Liver (tissue), 3 donors: ENCODE data around the gene STOML1.

ENCODE experiments used
- GABPA ChIP-seq, 2 donors: IDR thresholded peaks in 1 of 2; conservative IDR thresholded peaks in 1 of 2; 2 replicates each; pipeline ENCODE4 v1.6.1; 2016; ENCODE audit warnings: antibody characterized with exemption in 2 of 2, mild to moderate bottlenecking in 1 of 2, moderate library complexity in 1 of 2
- JUND ChIP-seq, 2 donors: IDR thresholded peaks; 2 replicates each; pipeline ENCODE4 v1.6.1; 2016; ENCODE audit warnings: antibody characterized with exemption in 2 of 2
- RAD21 ChIP-seq, 2 donors: IDR thresholded peaks; 2 replicates each; pipeline ENCODE4 v1.6.1; 2016; ENCODE audit warnings: antibody characterized with exemption in 2 of 2, mild to moderate bottlenecking in 2 of 2
- TAF1 ChIP-seq: conservative IDR thresholded peaks from 2 replicates; pipeline ENCODE4 v1.6.1; 2016; ENCODE audit warnings: antibody characterized with exemption, mild to moderate bottlenecking
- YY1 ChIP-seq: IDR thresholded peaks from 2 replicates; pipeline ENCODE4 v1.6.1; 2016; ENCODE audit warnings: antibody characterized with exemption, mild to moderate bottlenecking
- TF ChIP-seq, protein P1 (sequence below): IDR thresholded peaks from 2 replicates; pipeline ENCODE4 v1.6.1; 2016; ENCODE audit warnings: antibody characterized with exemption, mild to moderate bottlenecking
- TF ChIP-seq, protein P2 (sequence below): fragments of 150-350 bp; IDR thresholded peaks from 2 replicates; pipeline ENCODE4 v1.5.1; 2017; ENCODE audit warnings: improper control_type of control experiment, low read depth, low read length; ENCODE audit not compliant: missing input control
- TF ChIP-seq, protein P3 (sequence below): IDR thresholded peaks from 2 replicates; pipeline ENCODE4 v1.6.1; 2016; ENCODE audit warnings: antibody characterized with exemption
- TF ChIP-seq, protein P4 (sequence below): IDR thresholded peaks from 2 replicates; pipeline ENCODE4 v1.6.1; 2016; ENCODE audit warnings: antibody characterized with exemption
- donor health status: healthy.
- donor health status: healthy.

DNA sequence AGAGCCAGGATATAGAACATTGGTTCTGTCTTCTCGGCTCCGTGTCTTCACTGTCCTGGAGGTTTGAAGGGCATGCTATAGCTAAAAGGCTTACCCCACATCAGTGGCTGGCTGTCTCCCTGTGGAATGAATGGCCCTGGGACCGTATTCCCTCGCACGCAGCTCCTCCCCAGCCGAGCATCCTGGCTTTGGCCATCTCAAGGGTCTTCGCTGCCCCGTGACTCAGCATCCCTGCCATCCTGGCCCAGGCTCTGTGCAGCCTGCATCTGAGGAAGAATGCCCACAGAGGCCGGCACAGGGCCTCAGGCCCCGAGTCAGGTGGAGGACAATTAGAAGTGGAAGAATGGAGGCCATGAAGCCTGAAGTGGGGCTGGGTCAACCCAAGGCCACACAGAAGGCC is 54.8 kb downstream of the STOML1 start:
- TF ChIP-seq, protein P1, sequence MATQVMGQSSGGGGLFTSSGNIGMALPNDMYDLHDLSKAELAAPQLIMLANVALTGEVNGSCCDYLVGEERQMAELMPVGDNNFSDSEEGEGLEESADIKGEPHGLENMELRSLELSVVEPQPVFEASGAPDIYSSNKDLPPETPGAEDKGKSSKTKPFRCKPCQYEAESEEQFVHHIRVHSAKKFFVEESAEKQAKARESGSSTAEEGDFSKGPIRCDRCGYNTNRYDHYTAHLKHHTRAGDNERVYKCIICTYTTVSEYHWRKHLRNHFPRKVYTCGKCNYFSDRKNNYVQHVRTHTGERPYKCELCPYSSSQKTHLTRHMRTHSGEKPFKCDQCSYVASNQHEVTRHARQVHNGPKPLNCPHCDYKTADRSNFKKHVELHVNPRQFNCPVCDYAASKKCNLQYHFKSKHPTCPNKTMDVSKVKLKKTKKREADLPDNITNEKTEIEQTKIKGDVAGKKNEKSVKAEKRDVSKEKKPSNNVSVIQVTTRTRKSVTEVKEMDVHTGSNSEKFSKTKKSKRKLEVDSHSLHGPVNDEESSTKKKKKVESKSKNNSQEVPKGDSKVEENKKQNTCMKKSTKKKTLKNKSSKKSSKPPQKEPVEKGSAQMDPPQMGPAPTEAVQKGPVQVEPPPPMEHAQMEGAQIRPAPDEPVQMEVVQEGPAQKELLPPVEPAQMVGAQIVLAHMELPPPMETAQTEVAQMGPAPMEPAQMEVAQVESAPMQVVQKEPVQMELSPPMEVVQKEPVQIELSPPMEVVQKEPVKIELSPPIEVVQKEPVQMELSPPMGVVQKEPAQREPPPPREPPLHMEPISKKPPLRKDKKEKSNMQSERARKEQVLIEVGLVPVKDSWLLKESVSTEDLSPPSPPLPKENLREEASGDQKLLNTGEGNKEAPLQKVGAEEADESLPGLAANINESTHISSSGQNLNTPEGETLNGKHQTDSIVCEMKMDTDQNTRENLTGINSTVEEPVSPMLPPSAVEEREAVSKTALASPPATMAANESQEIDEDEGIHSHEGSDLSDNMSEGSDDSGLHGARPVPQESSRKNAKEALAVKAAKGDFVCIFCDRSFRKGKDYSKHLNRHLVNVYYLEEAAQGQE: no peak
- no peak for TF ChIP-seq RAD21 (IDR thresholded peaks at IDR 0.05)
- TF ChIP-seq, protein P2, sequence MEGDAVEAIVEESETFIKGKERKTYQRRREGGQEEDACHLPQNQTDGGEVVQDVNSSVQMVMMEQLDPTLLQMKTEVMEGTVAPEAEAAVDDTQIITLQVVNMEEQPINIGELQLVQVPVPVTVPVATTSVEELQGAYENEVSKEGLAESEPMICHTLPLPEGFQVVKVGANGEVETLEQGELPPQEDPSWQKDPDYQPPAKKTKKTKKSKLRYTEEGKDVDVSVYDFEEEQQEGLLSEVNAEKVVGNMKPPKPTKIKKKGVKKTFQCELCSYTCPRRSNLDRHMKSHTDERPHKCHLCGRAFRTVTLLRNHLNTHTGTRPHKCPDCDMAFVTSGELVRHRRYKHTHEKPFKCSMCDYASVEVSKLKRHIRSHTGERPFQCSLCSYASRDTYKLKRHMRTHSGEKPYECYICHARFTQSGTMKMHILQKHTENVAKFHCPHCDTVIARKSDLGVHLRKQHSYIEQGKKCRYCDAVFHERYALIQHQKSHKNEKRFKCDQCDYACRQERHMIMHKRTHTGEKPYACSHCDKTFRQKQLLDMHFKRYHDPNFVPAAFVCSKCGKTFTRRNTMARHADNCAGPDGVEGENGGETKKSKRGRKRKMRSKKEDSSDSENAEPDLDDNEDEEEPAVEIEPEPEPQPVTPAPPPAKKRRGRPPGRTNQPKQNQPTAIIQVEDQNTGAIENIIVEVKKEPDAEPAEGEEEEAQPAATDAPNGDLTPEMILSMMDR: no peak
- TF ChIP-seq, protein P3, sequence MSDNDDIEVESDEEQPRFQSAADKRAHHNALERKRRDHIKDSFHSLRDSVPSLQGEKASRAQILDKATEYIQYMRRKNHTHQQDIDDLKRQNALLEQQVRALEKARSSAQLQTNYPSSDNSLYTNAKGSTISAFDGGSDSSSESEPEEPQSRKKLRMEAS: no peak
- no peak for TF ChIP-seq GABPA (IDR thresholded peaks at IDR 0.05 in 1 of 2, conservative IDR thresholded peaks at IDR 0.05 in 1 of 2)
- no peak for TF ChIP-seq JUND (IDR thresholded peaks at IDR 0.05)
- TF ChIP-seq, protein P4, sequence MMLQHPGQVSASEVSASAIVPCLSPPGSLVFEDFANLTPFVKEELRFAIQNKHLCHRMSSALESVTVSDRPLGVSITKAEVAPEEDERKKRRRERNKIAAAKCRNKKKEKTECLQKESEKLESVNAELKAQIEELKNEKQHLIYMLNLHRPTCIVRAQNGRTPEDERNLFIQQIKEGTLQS: no peak
- TF ChIP-seq YY1: no peak
- TF ChIP-seq TAF1: no peak
